Adrenal gland (tissue), 5 donors: Measurements from ENCODE around the gene DLG2.

Experiments
- POLR2A ChIP-seq, 2 donors: fragments of 450-650 bp; IDR thresholded peaks; one replicate each; pipeline ENCODE4 v1.6.1; 2017; ENCODE audit warnings: antibody characterized with exemption in 2 of 2, mild to moderate bottlenecking in 2 of 2, moderate library complexity in 1 of 2
- TF ChIP-seq, protein P1 (sequence below), 6 experiments: fragments of 450-650 bp in 4 of 6; fragments of 200-600 bp in 2 of 6; sonication (generic) in 1 of 6; IDR thresholded peaks; 1 replicate in 5 of 6; 2 replicates in 1 of 6; pipeline versions ENCODE4 v1.5.1 to v1.8.0; 2016 to 2021; ENCODE audit warnings: antibody characterized with exemption in 6 of 6, mild to moderate bottlenecking in 2 of 6, moderate library complexity in 1 of 6
- donor health status: DM: no; HTN: no; CAD: no.

DNA sequence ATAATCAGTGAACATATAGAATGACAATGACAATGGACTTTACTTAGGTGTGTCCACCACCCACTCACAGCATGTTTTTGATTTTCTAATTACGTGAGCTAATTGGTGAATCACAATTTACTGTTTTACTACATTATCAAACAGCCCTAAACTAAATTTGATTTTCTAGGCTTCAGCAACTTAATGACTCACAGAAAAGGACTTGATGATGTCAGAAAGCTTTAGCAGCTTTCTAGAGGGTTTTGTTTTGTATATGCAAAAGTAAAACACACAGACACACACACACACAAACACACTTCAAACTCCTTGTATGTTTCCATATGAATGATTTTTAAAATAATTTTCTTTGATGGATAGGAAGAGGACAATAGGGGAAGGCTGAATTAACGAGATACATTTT is 1462.4 kb downstream of the DLG2 start:
- TF ChIP-seq POLR2A (IDR thresholded peaks at IDR 0.05), result no peak
- TF ChIP-seq, protein P1, sequence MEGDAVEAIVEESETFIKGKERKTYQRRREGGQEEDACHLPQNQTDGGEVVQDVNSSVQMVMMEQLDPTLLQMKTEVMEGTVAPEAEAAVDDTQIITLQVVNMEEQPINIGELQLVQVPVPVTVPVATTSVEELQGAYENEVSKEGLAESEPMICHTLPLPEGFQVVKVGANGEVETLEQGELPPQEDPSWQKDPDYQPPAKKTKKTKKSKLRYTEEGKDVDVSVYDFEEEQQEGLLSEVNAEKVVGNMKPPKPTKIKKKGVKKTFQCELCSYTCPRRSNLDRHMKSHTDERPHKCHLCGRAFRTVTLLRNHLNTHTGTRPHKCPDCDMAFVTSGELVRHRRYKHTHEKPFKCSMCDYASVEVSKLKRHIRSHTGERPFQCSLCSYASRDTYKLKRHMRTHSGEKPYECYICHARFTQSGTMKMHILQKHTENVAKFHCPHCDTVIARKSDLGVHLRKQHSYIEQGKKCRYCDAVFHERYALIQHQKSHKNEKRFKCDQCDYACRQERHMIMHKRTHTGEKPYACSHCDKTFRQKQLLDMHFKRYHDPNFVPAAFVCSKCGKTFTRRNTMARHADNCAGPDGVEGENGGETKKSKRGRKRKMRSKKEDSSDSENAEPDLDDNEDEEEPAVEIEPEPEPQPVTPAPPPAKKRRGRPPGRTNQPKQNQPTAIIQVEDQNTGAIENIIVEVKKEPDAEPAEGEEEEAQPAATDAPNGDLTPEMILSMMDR (IDR thresholded peaks at IDR 0.05), result no peak
